PC-9 (cell line): Measurements from ENCODE around the gene TRPM5. TPM values are rescaled to one million over a fixed set of nuclear protein-coding genes. Genes with fewer than 3 reads are reported as not detected.

ENCODE experiments used
- BruUV-seq: library from RNA; stranded (reverse); fragments of 400-500 nt; replicated peaks from 2 replicates; lab custom pipeline; 2021; lab: Mats Ljungman, UMichigan
- CTCF ChIA-PET: fragments of 300-600 bp; sonication (Branson Sonifier 250); formaldehyde crosslinking; loops from one replicate; lab custom pipeline; 2022; ENCODE audit warnings: antibody characterized with exemption; lab: Charles Lee
- POLR2A ChIA-PET: fragments of 300-600 bp; sonication (Branson Sonifier 250); formaldehyde crosslinking; loops from one replicate; lab custom pipeline; 2022; ENCODE audit warnings: antibody characterized with exemption; ENCODE audit not compliant: unreplicated experiment; lab: Charles Lee
- DNase-seq, 2 experiments: peaks; one replicate each; pipeline versions ENCODE4 v3.0.0 to v3.0.0-alpha.2; 2015 to 2022; ENCODE audit warnings: mixed read lengths in 1 of 2
- H2AFZ ChIP-seq: fragments of 200-600 bp; sonication (generic); 2 replicates; pipeline ENCODE4 v1.8.1; 2017; ENCODE audit warnings: antibody characterized with exemption
- H3F3A ChIP-seq: fragments of 200-600 bp; sonication (generic); 2 replicates; pipeline ENCODE4 v1.8.1; 2017; ENCODE audit warnings: antibody characterized with exemption, mild to moderate bottlenecking, low read depth; ENCODE audit not compliant: insufficient read depth
- H3K27ac ChIP-seq: fragments of 200-600 bp; sonication (generic); 2 replicates; pipeline ENCODE4 v1.6.1; 2016; ENCODE audit warnings: mixed run types
- H3K27me3 ChIP-seq: fragments of 200-600 bp; sonication (generic); 2 replicates; pipeline ENCODE4 v1.6.1; 2016; ENCODE audit warnings: low read depth, mixed run types; ENCODE audit not compliant: insufficient read depth
- H3K36me3 ChIP-seq: fragments of 200-600 bp; sonication (generic); 2 replicates; pipeline ENCODE4 v1.6.1; 2016; ENCODE audit warnings: low read depth, mixed run types
- H3K4me1 ChIP-seq: fragments of 200-600 bp; sonication (generic); replicated peaks from 2 replicates; pipeline ENCODE4 v1.6.1; 2016; ENCODE audit warnings: mixed run types; ENCODE audit not compliant: insufficient read depth
- H3K4me2 ChIP-seq: fragments of 200-600 bp; sonication (generic); 2 replicates; pipeline ENCODE4 v1.6.1; 2017; ENCODE audit warnings: mixed run types
- H3K4me3 ChIP-seq: fragments of 200-600 bp; sonication (generic); 2 replicates; pipeline ENCODE4 v1.6.1; 2016; ENCODE audit warnings: mixed run types
- H3K79me2 ChIP-seq: fragments of 200-600 bp; sonication (generic); 2 replicates; pipeline ENCODE4 v1.6.1; 2017; ENCODE audit warnings: low read depth, mixed run types
- H3K9me2 ChIP-seq: fragments of 200-600 bp; sonication (generic); 2 replicates; pipeline ENCODE4 v1.8.1; 2017; ENCODE audit warnings: mild to moderate bottlenecking; ENCODE audit not compliant: insufficient read depth
- H3K9me3 ChIP-seq: fragments of 200-600 bp; sonication (generic); 2 replicates; pipeline ENCODE4 v1.8.1; 2016; ENCODE audit warnings: low read depth; ENCODE audit not compliant: insufficient read depth
- H4K20me1 ChIP-seq: fragments of 200-600 bp; sonication (generic); 2 replicates; pipeline ENCODE4 v1.8.1; 2017; ENCODE audit not compliant: insufficient read depth
- CTCF ChIP-seq: fragments of 200-600 bp; sonication (generic); conservative IDR thresholded peaks from 2 replicates; pipeline ENCODE4 v1.6.1; 2017; ENCODE audit warnings: mixed run types, antibody characterized with exemption, mild to moderate bottlenecking, moderate library complexity
- EZH2 ChIP-seq: fragments of 200-600 bp; sonication (generic); IDR thresholded peaks from 2 replicates; pipeline ENCODE4 v1.8.0; 2017; ENCODE audit warnings: antibody characterized with exemption, low read depth
- intact Hi-C: fragments of 100-400 bp; cut with micrococcal nuclease; formaldehyde crosslinking; loops from one replicate; pipeline ENCODE4 v1.10.0; 2022; ENCODE audit not compliant: unreplicated experiment
- total RNA-seq: library from RNA; stranded (reverse); gene quantifications from 2 replicates; pipeline ENCODE4 v1.2.3, GENCODE V29; 2021

Gene TRPM5
- total RNA-seq, 1 experiment from 2014 or later, result not detected

- Histone ChIP-seq H3K4me1 (no peaks in the 10 kb centered on the region), H4K20me1 (no peaks in the 10 kb centered on the region), H3K9me3 (no peaks in the 10 kb centered on the region), H3K27ac (no peak overlapping the region), H3K79me2 (no peaks in the 10 kb centered on the region), H3K27me3 (peaks cover 6% of the 10 kb centered on the region; the same call in 1 of the 2 replicates), H2AFZ (no peak overlapping the region), H3K9me2 (no peaks in the 10 kb centered on the region), H3K4me3 (no peak overlapping the region), H3K36me3 (no peaks in the 10 kb centered on the region), H3K4me2 (no peak overlapping the region), H3F3A (no peaks in the 10 kb centered on the region)
- ChIA-PET CTCF (no interaction called here), POLR2A (no interaction called here)
- TF ChIP-seq CTCF, result no peak
- no peak for TF ChIP-seq EZH2
- intact Hi-C loops, result no loop called here
- DNase-seq, result no peak
- BruUV-seq, result no TSS peak
Measured at GRCh38 chr11:2474059-2474901, 30.0 kb upstream of the TRPM5 start.

- no peak overlapping the region for H3K27ac ChIP-seq
- no peak overlapping the region for H3K4me2 ChIP-seq
- no peaks in the 10 kb centered on the region for H4K20me1 ChIP-seq
- no peaks in the 10 kb centered on the region for H3F3A ChIP-seq
- H3K36me3 ChIP-seq, result no peaks in the 10 kb centered on the region
- H3K4me1 ChIP-seq, result no peaks in the 10 kb centered on the region
- TF ChIP-seq EZH2, result no peak
- no peak for TF ChIP-seq CTCF
- H3K9me2 ChIP-seq, result no peaks in the 10 kb centered on the region
- DNase-seq, result no peak
- ChIA-PET CTCF (no interaction called here), POLR2A (no interaction called here)
- no peak overlapping the region for H2AFZ ChIP-seq
- no peaks in the 10 kb centered on the region for H3K79me2 ChIP-seq
- BruUV-seq, result no TSS peak
- H3K9me3 ChIP-seq, result no peaks in the 10 kb centered on the region
- intact Hi-C loops, result no loop called here
- H3K27me3 ChIP-seq, result peaks cover 6% of the 10 kb centered on the region; the same call in 1 of the 2 replicates
- no peak overlapping the region for H3K4me3 ChIP-seq
Measured at GRCh38 chr11:2473361-2474058, 29.2 kb upstream of the TRPM5 start.

GRCh38 chr11:2472428-2473186, 28.3 kb upstream of the TRPM5 start:
- no peaks in the 10 kb centered on the region for H3K9me2 ChIP-seq
- H3K27me3 ChIP-seq, result peaks cover 6% of the 10 kb centered on the region; the same call in 1 of the 2 replicates
- no peak for DNase-seq
- H3K27ac ChIP-seq, result no peak overlapping the region
- no peak overlapping the region for H3K4me2 ChIP-seq
- no peaks in the 10 kb centered on the region for H3K9me3 ChIP-seq
- no peak overlapping the region for H3K4me3 ChIP-seq
- no peaks in the 10 kb centered on the region for H3K4me1 ChIP-seq
- ChIA-PET CTCF (no interaction called here), POLR2A (no interaction called here)
- TF ChIP-seq EZH2 (no peak), CTCF (no peak)
- H3F3A ChIP-seq, result no peaks in the 10 kb centered on the region
- no peaks in the 10 kb centered on the region for H3K36me3 ChIP-seq
- intact Hi-C loops, result no loop called here
- H2AFZ ChIP-seq, result no peak overlapping the region
- H4K20me1 ChIP-seq, result no peaks in the 10 kb centered on the region
- H3K79me2 ChIP-seq, result no peaks in the 10 kb centered on the region
- no TSS peak for BruUV-seq
